HepG2 (cell line): ENCODE data around the gene AJM1. TPM values are rescaled to one million over a fixed set of nuclear protein-coding genes. Genes with fewer than 3 reads are reported as not detected.

Source experiments
- HIVEP1 ChIP-seq: sonication (generic); formaldehyde crosslinking; IDR thresholded peaks from 2 replicates; pipeline ENCODE4 v1.4.0; 2020; ENCODE audit warnings: mild to moderate bottlenecking, missing genetic modification reagents
- HOXA3 ChIP-seq: sonication (generic); formaldehyde crosslinking; IDR thresholded peaks from 2 replicates; pipeline ENCODE4 v1.5.0; 2020; ENCODE audit warnings: missing genetic modification reagents
- KDM2A ChIP-seq: sonication (generic); formaldehyde crosslinking; IDR thresholded peaks from 2 replicates; pipeline ENCODE4 v1.4.0; 2020; ENCODE audit warnings: low read depth, missing genetic modification reagents, borderline replicate concordance
- MAZ ChIP-seq, 2 experiments: sonication (generic) in 1 of 2; formaldehyde crosslinking in 1 of 2; IDR thresholded peaks; 2 replicates each; pipeline versions ENCODE4 v1.5.0 to v1.6.1; 2012 to 2020; ENCODE audit warnings: low read depth in 2 of 2, mild to moderate bottlenecking in 2 of 2, borderline replicate concordance in 1 of 2, improper control_type of control experiment in 1 of 2, low read length in 1 of 2, missing genetic modification reagents in 1 of 2, moderate library complexity in 1 of 2
- SP4 ChIP-seq: sonication (generic); formaldehyde crosslinking; IDR thresholded peaks from 2 replicates; pipeline ENCODE4 v1.8.1; 2023; ENCODE audit warnings: mild to moderate bottlenecking, missing genetic modification reagents
- ZNF407 ChIP-seq: sonication (generic); formaldehyde crosslinking; IDR thresholded peaks from one replicate; pipeline ENCODE4 v1.5.1; 2020; ENCODE audit warnings: mild to moderate bottlenecking, missing genetic modification reagents; ENCODE audit errors: not compliant biosample characterization
- ZNF687 ChIP-seq: sonication (generic); formaldehyde crosslinking; IDR thresholded peaks from 2 replicates; pipeline ENCODE4 v1.5.1; 2020; ENCODE audit warnings: mild to moderate bottlenecking, missing genetic modification reagents, moderate library complexity
- ZNF768 ChIP-seq: sonication (generic); formaldehyde crosslinking; IDR thresholded peaks from 2 replicates; pipeline ENCODE4 v1.4.0; 2020; ENCODE audit warnings: missing genetic modification reagents
- ZSCAN25 ChIP-seq: sonication (generic); formaldehyde crosslinking; IDR thresholded peaks from 2 replicates; pipeline ENCODE4 v1.8.0; 2022; ENCODE audit warnings: mild to moderate bottlenecking, missing genetic modification reagents
- polyA plus RNA-seq, 8 experiments: library from polyadenylated mRNA; depleted of rRNA in 3 of 8; stranded (reverse) in 7 of 8; unstranded in 1 of 8; fragments of >200 nt; fragmentation: Illumina TruSeq in 4 of 8; extraction: Trizol in 4 of 8; gene quantifications; 2 replicates each; pipeline versions ENCODE4 v1.2.1 to v1.2.3, GENCODE V29; 2011 to 2016; ENCODE audit warnings: low read depth in 4 of 8, missing spikeins in 1 of 8, mixed read lengths in 1 of 8; ENCODE audit not compliant: insufficient read depth in 1 of 8
- total RNA-seq, 5 experiments: library from RNA; depleted of rRNA; stranded (reverse); fragments of >200 nt; fragmentation: Illumina TruSeq; extraction: Trizol; gene quantifications; 2 replicates each; pipeline ENCODE4 v1.2.3, GENCODE V29; 2016; ENCODE audit warnings: low read depth in 1 of 5
- TF ChIP-seq, protein P1 (sequence below): sonication (generic); formaldehyde crosslinking; IDR thresholded peaks from 2 replicates; pipeline ENCODE4 v1.4.0; 2020; ENCODE audit warnings: mild to moderate bottlenecking, missing genetic modification reagents, borderline replicate concordance

AJM1 gene
- total and polyA plus RNA-seq, 2 of the 13 experiments (the other 11 are each of a cell fraction or from before 2014, with no cell fraction given) = 1.1 to 1.2 TPM

GRCh38 chr9:136842380-136842948 is at the start of gene AJM1 (continued):
- peak; percentile 53 for TF ChIP-seq ZNF407 (CRISPR knock-in tag)
- TF ChIP-seq HIVEP1 = peak; percentile 64; the same call in 1 of the 2 replicates
- peak; percentile 57 for TF ChIP-seq HOXA3 (CRISPR knock-in tag)
- TF ChIP-seq ZSCAN25 (CRISPR knock-in tag) = 0 out of 2 replicates have a peak, but pooled peaks have one; percentile 20
- TF ChIP-seq SP4 = peak; percentile 53; the same call in 1 of the 2 replicates
- TF ChIP-seq, protein P1, sequence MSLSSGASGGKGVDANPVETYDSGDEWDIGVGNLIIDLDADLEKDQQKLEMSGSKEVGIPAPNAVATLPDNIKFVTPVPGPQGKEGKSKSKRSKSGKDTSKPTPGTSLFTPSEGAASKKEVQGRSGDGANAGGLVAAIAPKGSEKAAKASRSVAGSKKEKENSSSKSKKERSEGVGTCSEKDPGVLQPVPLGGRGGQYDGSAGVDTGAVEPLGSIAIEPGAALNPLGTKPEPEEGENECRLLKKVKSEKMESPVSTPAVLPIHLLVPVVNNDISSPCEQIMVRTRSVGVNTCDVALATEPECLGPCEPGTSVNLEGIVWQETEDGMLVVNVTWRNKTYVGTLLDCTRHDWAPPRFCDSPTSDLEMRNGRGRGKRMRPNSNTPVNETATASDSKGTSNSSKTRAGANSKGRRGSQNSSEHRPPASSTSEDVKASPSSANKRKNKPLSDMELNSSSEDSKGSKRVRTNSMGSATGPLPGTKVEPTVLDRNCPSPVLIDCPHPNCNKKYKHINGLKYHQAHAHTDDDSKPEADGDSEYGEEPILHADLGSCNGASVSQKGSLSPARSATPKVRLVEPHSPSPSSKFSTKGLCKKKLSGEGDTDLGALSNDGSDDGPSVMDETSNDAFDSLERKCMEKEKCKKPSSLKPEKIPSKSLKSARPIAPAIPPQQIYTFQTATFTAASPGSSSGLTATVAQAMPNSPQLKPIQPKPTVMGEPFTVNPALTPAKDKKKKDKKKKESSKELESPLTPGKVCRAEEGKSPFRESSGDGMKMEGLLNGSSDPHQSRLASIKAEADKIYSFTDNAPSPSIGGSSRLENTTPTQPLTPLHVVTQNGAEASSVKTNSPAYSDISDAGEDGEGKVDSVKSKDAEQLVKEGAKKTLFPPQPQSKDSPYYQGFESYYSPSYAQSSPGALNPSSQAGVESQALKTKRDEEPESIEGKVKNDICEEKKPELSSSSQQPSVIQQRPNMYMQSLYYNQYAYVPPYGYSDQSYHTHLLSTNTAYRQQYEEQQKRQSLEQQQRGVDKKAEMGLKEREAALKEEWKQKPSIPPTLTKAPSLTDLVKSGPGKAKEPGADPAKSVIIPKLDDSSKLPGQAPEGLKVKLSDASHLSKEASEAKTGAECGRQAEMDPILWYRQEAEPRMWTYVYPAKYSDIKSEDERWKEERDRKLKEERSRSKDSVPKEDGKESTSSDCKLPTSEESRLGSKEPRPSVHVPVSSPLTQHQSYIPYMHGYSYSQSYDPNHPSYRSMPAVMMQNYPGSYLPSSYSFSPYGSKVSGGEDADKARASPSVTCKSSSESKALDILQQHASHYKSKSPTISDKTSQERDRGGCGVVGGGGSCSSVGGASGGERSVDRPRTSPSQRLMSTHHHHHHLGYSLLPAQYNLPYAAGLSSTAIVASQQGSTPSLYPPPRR (CRISPR knock-in tag) = peak; percentile 46; the same call in 1 of the 2 replicates
- peak; percentile 73 for TF ChIP-seq ZNF687 (CRISPR knock-in tag)
- TF ChIP-seq KDM2A (CRISPR knock-in tag) = peak; percentile 97
- peak; percentile 52 for TF ChIP-seq ZNF768 (CRISPR knock-in tag)
- 0 out of 2 replicates have a peak, but pooled peaks have one; percentile 46 for TF ChIP-seq MAZ (IDR thresholded peaks at IDR 0.05; ENCODE audit: borderline replicate concordance, low read depth, low read length)
- TF ChIP-seq MAZ (CRISPR knock-in tag; IDR thresholded peaks at IDR 0.05; ENCODE audit: low read depth) = 0 out of 2 replicates have a peak, but pooled peaks have one; percentile 25
